OCI-LY7 (cell line): Measurements from ENCODE around the gene LYZL6.

Experiments
- EZH2phosphoT487 ChIP-seq: fragments of 200-600 bp; sonication (generic); IDR thresholded peaks from 2 replicates; pipeline ENCODE4 v1.6.1; 2018; ENCODE audit warnings: low read depth, borderline replicate concordance, mild to moderate bottlenecking, mixed run types, antibody characterized with exemption, low read length, moderate library complexity, mixed read lengths
- TF ChIP-seq, protein P1 (sequence below): fragments of 200-600 bp; sonication (generic); conservative IDR thresholded peaks from 2 replicates; pipeline ENCODE4 v1.5.1; 2014; ENCODE audit warnings: mild to moderate bottlenecking, antibody characterized with exemption, low read length, moderate library complexity, mixed read lengths

DNA sequence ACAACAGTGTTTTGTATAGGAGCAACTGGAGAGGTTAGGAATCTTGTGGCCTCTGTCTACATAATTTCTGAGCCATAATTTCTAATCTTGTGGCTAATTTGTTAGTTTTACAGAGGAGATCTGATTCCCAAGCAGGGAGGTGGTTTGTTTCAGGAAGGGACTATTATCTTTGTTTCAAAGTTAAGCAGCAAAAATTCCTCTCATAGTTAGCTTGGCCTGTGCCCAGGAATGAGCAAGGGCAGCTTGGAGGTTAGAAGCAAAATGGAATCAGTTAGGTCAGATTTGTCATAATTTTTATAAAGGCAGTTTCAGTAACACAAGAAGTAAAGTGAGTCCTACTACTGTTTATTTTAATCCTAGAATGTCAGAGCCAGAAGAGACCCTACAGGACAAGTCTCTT lies 10.9 kb downstream of the LYZL6 start:
- TF ChIP-seq, protein P1, sequence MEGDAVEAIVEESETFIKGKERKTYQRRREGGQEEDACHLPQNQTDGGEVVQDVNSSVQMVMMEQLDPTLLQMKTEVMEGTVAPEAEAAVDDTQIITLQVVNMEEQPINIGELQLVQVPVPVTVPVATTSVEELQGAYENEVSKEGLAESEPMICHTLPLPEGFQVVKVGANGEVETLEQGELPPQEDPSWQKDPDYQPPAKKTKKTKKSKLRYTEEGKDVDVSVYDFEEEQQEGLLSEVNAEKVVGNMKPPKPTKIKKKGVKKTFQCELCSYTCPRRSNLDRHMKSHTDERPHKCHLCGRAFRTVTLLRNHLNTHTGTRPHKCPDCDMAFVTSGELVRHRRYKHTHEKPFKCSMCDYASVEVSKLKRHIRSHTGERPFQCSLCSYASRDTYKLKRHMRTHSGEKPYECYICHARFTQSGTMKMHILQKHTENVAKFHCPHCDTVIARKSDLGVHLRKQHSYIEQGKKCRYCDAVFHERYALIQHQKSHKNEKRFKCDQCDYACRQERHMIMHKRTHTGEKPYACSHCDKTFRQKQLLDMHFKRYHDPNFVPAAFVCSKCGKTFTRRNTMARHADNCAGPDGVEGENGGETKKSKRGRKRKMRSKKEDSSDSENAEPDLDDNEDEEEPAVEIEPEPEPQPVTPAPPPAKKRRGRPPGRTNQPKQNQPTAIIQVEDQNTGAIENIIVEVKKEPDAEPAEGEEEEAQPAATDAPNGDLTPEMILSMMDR = no peak
- no peak for TF ChIP-seq EZH2phosphoT487
